Hematopoietic multipotent progenitor cell treated with erythropoietin and hydrocortisone succinate and interleukin-3 and kit ligand, for 17 days (in vitro differentiated cells): ENCODE data around the gene ALKBH4.
"Not testable (repeated sequence)": the region's sequence is repeated elsewhere in the genome, so short reads cannot be mapped to it uniquely, and the experiment has no call there.

Source experiments
- DNase-seq: peaks from one replicate; pipeline ENCODE4 v3.0.0-alpha.2; 2015; ENCODE audit warnings: low spot score

Gene ALKBH4

GRCh38 chr7:102427019-102427405 is 37.7 kb downstream of the ALKBH4 start:
- no peak for DNase-seq

DNA sequence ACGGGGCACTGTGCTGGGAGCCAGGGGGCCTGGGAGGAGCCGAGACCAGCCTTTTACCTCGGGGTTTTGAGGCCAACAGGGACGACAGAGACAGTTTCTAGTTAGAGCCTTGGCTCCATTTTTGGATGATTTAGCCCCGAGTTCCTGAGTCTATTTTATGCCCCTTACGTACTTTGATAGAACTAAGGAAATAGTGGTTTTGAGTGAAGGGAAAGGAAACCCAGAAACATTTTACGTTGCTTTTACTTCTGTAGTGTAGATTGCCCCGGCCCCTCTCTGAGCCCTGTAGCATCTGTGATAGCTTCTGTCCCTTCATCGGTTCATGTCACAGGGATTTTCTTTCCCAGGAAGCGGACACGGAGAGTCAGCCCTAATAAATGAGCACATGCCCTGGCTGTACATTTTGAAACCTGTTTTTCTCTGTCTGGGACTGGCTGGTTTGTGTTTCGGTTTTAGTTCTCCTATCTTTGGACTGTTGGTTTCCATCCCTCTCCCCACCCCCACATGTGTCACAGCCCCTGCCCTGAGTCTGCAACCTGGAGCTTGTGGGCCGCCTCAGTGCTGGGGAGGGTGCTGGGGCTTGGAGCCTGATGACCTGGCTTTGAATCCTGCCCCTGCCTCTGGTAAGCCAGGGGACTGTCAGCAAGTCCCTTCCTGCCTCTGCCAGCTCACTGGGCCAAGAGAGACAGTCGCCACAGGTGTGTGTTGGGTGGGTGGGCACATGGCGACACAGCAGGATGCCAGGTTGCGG is 38.2 kb downstream of the ALKBH4 start:
- DNase-seq = no peak

GRCh38 chr7:102425639-102426267 is 38.9 kb downstream of the ALKBH4 start:
- DNase-seq = no peak

DNA sequence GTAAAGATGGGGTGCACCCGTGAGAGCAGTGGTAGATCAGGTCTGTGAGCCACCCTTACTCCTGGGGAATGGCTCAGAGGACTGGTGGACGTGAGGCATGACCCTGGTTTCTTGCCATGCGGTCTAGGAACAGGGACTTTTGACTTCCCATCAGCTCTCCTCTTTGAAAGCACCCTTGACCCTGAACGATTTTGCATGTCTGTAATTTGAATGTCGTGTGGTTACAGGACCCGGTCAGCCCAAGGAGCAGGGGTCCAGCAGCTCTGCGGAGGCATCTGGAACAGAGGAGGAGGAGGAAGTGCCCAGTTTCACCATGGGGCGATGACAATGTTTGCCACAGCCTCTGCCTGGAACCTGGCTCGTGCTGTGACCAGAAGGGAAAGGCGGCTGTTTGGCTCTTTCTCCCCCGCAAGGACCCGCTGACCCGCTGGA is 39.9 kb downstream of the ALKBH4 start:
- no peak for DNase-seq

DNA sequence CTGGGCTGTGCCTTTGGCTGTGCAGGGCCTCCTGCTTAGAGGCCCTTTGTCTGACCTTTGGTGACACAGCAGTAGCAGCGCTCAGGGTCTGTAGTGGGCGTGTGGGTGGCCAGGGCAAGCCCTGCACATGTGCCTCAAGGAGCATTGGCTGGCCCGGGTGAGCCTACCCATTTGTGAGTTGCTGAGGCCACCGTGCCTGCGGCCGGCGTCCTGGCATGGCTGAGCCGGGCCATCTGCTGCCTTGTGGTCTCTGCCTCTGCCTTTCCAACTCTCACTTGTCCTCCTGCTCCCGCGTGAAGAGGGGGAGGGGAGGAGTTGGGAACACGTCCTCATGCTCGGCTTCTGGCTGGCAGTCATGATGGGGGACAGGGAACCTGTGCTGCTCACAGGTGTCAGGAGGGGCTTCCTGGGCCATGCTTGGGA is 40.5 kb downstream of the ALKBH4 start:
- no peak for DNase-seq

DNA sequence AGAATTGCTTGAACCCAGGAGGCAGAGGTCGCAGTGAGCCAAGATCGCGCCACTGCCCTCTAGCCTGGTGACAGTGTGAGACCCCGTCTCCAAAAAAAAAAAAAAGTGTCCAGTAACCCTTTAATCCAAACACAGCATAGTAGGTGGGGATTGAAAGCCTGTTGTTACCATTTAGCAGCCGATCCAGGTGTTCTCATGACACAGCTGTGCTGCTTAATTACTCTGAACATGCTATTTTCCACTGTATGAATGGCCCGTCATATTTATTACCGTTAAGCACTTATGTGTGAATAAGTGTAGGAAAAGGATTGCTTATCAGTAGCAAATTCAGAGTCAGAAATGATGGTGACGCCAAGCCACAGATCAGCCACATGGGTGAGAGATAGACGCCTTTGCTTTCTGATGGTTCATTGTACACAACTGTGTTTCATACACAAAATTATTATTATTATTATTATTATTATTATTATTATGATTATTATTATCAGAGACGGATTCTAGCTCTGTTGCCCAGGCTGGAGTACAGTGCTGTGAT is 42.9 kb downstream of the ALKBH4 start:
- DNase-seq = no peak

GRCh38 chr7:102418592-102418991 is 46.1 kb downstream of the ALKBH4 start:
- DNase-seq = no peak

- no peak for DNase-seq
Measured at GRCh38 chr7:102417105-102417504, 47.6 kb downstream of the ALKBH4 start.

- DNase-seq = no peak
Measured at GRCh38 chr7:102416406-102416805, 48.3 kb downstream of the ALKBH4 start.

- no peak for DNase-seq
Measured at GRCh38 chr7:102415685-102416225, 48.9 kb downstream of the ALKBH4 start.

DNA sequence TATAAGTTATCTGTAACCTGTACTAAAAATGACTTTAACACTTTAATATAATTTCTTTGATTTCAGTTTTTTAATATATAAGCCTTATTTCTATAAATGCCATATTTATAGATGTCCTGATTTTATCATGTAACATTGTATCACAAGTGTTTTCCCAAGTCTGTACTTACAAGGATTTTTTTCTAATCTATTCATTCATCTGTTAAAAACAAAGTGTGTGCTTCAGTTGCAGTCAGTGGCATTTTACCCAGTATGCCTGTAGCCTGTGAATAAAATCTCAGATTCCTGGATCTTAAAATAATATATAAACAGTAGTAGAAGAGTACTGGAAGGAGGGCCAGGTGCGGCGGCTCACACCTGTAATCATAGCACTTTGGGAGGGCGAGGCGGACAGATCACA is 51.1 kb downstream of the ALKBH4 start:
- DNase-seq = no peak

GRCh38 chr7:102413091-102413490 is 51.6 kb downstream of the ALKBH4 start:
- DNase-seq = no peak

DNA sequence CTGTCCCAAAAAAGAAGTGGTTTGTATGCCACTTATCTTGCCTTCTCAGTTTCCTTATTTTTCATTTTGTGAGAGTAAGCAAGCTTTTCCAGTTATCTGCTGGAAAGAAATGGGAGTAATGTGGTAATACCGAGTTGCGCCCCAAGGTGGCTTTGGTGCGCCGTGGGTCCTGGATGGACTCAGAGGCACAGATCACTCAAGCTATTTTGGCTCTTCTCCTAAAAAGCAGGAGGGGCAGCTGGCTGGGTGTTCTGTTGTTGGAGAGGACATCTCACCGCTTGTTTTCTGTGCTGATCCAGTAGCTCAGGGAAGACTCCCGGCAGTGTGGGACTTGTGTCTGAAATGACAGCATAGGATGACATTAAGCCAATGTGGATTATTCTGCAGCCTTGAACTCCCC is 52.1 kb downstream of the ALKBH4 start:
- no peak for DNase-seq

DNA sequence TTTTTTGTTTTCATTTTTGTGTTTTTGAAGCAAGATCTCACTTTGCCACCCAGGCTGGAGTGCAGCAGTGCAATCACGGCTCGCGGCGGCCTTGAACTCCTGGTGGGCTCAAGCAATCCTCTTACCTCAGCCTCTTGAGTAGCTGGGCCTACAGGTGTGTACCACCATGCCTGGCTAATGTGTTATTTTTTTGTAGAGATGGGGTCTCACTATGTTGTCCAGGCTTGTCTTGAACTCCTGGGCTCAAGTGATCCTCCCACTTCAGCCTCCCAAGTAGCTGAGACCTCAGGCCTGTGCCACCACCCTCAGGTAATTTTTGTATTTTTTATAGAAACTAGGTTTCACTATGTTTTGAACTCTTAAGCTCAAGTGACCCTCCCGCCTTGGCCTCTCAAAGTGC is 53.7 kb downstream of the ALKBH4 start:
- no peak for DNase-seq

- DNase-seq = no peak
Measured at GRCh38 chr7:102410123-102410522, 54.5 kb downstream of the ALKBH4 start.

DNA sequence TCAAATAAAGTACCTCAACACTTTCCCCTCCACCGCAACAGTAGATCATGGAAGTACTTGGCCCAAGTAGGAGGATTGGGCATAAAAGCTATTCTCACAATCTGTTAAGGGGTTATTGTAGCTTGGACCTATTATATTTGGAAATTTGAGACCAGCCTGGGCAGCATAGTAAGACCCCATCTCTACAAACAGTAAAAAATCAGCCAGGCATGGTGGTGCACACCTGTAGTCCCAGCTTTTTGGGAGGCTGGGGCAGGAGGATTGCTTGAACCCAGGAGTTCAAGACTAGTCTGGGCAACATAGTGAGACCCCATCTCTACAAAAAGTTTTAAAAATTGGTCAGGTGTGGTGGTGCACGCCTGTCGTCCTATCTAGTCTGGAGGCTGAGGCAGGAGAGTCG is 55.3 kb downstream of the ALKBH4 start:
- no peak for DNase-seq

DNA sequence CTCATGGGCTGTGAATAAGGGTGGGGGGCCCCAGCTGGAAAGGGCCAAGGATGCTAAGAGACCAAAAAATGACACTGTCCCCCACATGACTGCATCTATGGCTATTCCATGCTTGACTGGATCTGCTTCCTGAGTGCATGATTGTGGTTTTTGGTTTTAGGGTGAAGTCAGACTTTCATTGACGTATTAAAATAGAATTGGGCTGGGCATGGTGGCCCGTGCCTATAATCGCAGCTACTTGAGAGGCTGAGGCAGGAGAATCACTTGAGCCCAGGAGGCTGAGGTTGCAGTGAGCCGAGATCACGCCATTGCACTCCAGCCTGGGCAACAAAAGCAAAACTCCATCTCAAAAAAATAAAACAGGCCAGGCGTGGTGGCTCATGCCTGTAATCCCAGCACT is 56.1 kb downstream of the ALKBH4 start:
- not testable (repeated sequence) for DNase-seq

GRCh38 chr7:102407910-102408309 is 56.8 kb downstream of the ALKBH4 start:
- DNase-seq = no peak
